ENCODE data around the gene SLC35F3. TPM values are rescaled to one million over a fixed set of nuclear protein-coding genes. Genes with fewer than 3 reads are reported as not detected.

The SLC35F3 gene
- total RNA-seq, 1 donor from 2014 or later, result 0.36 TPM

GRCh38 chr1:234007684-234008083 is 103.2 kb downstream of the SLC35F3 start:
- DNase-seq (ENCODE audit: low spot score), result no peak
- Mint-ChIP-seq H3K36me3 (ENCODE audit: low read depth, unreplicated experiment) (no peaks in the 10 kb centered on the region), H3K9me3 (ENCODE audit: unreplicated experiment) (no peaks in the 10 kb centered on the region), H3K4me1 (ENCODE audit: unreplicated experiment) (peaks cover 3% of the 10 kb centered on the region), H3K27ac (ENCODE audit: unreplicated experiment) (no peak overlapping the region), H3K27me3 (ENCODE audit: unreplicated experiment) (peaks cover 2% of the 10 kb centered on the region), H3K4me3 (ENCODE audit: unreplicated experiment) (no peak overlapping the region)
- no peak for TF ChIP-seq CTCF (IDR thresholded peaks at IDR 0.05; ENCODE audit: unreplicated experiment)

- Mint-ChIP-seq H3K4me1 (ENCODE audit: unreplicated experiment) (peaks cover 12% of the 10 kb centered on the region), H3K27me3 (ENCODE audit: unreplicated experiment) (peaks cover 2% of the 10 kb centered on the region), H3K4me3 (ENCODE audit: unreplicated experiment) (no peak overlapping the region), H3K36me3 (ENCODE audit: low read depth, unreplicated experiment) (no peaks in the 10 kb centered on the region), H3K9me3 (ENCODE audit: unreplicated experiment) (no peaks in the 10 kb centered on the region), H3K27ac (ENCODE audit: unreplicated experiment) (no peak overlapping the region)
- no peak for TF ChIP-seq CTCF (IDR thresholded peaks at IDR 0.05; ENCODE audit: unreplicated experiment)
- DNase-seq (ENCODE audit: low spot score), result no peak
Observed at GRCh38 chr1:234008591-234008990, 104.1 kb downstream of the SLC35F3 start.

- H3K36me3 Mint-ChIP-seq (ENCODE audit: low read depth, unreplicated experiment), result no peaks in the 10 kb centered on the region
- DNase-seq (ENCODE audit: low spot score), result no peak
- peaks cover 2% of the 10 kb centered on the region for H3K27me3 Mint-ChIP-seq (ENCODE audit: unreplicated experiment)
- H3K4me1 Mint-ChIP-seq (ENCODE audit: unreplicated experiment), result peaks cover 22% of the 10 kb centered on the region
- H3K4me3 Mint-ChIP-seq (ENCODE audit: unreplicated experiment), result no peak overlapping the region
- H3K27ac Mint-ChIP-seq (ENCODE audit: unreplicated experiment), result no peak overlapping the region
- TF ChIP-seq CTCF (IDR thresholded peaks at IDR 0.05; ENCODE audit: unreplicated experiment), result no peak
- H3K9me3 Mint-ChIP-seq (ENCODE audit: unreplicated experiment), result no peaks in the 10 kb centered on the region
Observed at GRCh38 chr1:234009668-234010067, 105.2 kb downstream of the SLC35F3 start.

- no peak for TF ChIP-seq CTCF (IDR thresholded peaks at IDR 0.05; ENCODE audit: unreplicated experiment)
- H3K27me3 Mint-ChIP-seq (ENCODE audit: unreplicated experiment), result peaks cover 2% of the 10 kb centered on the region
Observed at GRCh38 chr1:234014208-234014607, 109.7 kb downstream of the SLC35F3 start.

GRCh38 chr1:234018816-234019215 is 114.3 kb downstream of the SLC35F3 start:
- no peak for DNase-seq (ENCODE audit: low spot score)
- Mint-ChIP-seq H3K36me3 (ENCODE audit: low read depth, unreplicated experiment) (no peaks in the 10 kb centered on the region), H3K4me3 (ENCODE audit: unreplicated experiment) (no peak overlapping the region), H3K4me1 (ENCODE audit: unreplicated experiment) (peaks cover 8% of the 10 kb centered on the region), H3K27ac (ENCODE audit: unreplicated experiment) (no peak overlapping the region), H3K9me3 (ENCODE audit: unreplicated experiment) (no peaks in the 10 kb centered on the region), H3K27me3 (ENCODE audit: unreplicated experiment) (no peaks in the 10 kb centered on the region)
- TF ChIP-seq CTCF (IDR thresholded peaks at IDR 0.05; ENCODE audit: unreplicated experiment), result no peak

More at GRCh38 chr1:234014208-234014607, 109.7 kb downstream of the SLC35F3 start:
- Mint-ChIP-seq H3K36me3 (ENCODE audit: low read depth, unreplicated experiment) (no peaks in the 10 kb centered on the region), H3K9me3 (ENCODE audit: unreplicated experiment) (no peaks in the 10 kb centered on the region), H3K4me1 (ENCODE audit: unreplicated experiment) (peaks cover 22% of the 10 kb centered on the region), H3K27ac (ENCODE audit: unreplicated experiment) (no peak overlapping the region), H3K4me3 (ENCODE audit: unreplicated experiment) (no peak overlapping the region)
- DNase-seq (ENCODE audit: low spot score), result no peak
